Measurements from ENCODE around the gene ING5. TPM values are rescaled to one million over a fixed set of nuclear protein-coding genes. Genes with fewer than 3 reads are reported as not detected.

Gene ING5
- polyA plus RNA-seq, 1 experiment, result 27.0 TPM

DNA sequence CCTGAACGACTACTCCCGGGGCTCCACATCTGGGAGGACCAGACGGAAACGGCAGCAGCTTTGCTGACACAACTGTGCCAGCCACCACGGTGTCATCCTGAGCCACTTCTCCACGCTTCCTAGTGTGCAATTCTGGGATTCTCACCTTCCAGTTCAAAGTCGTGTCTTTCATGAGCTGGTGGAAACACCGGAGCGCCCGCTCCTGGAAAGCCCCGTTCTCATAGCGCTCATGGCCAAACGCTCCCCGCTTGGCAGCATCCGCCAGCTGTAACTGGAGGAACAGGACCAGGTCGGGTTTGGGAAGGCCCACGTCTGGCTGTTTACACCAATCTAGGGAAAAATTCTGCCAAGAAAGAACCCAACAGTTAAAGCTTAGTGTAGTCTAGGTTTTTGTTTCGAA is 23.5 kb upstream of the ING5 start:
- peaks cover 9% of the 10 kb centered on the region for H3K36me3 ChIP-seq (ENCODE audit: control insufficient read depth, insufficient read depth, low read length)
- POLR2A ChIA-PET, result interaction anchor here (0.7 kb wide), 1 partner anchor 8 kb away, joined by 3 read pairs; the partner anchor contains the start of gene DTYMK
- CTCF ChIA-PET, result interaction anchor here (1.1 to 1.4 kb wide), 2 partner anchors 9 to 197 kb away, joined by 3 to 5 read pairs; no protein-coding TSS in a partner anchor

DNA sequence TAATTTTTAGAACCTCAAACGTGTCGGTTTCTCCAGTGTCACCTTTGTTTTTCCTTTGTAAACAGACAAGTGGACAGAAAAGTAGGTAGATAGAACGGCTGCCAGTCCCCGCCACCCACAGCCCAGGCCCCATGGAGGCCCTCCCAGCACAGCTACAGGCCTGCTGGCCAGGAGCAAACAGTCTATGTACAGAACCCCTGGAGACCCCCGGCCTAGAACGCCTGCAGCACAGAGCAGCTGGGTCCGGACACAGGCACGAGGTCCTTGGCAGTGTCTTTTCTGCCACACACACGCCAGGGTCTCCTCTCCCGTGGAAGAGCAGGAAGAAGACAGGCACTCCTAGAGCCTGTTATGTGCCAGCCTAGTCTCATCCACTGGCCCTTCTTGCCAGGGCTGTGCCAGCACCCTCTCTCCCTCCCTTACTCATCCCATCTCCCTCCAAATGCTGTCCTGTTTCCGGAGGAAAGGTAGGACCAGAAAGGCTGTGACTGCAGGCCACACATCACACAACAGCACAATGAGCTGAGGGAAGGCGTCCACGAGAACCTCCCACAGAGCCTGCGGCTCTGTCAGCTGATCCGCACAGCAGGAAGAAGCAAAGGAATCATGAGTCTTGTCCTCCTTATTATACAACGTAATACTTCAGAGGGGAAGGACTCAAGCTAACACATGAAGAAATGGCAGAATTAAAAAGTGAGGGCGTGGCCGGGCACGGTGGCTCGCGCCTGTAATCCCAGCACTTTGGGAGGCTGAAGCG is 22.9 kb upstream of the ING5 start:
- CTCF ChIA-PET, result interaction anchor here (1.4 to 1.7 kb wide), 2 partner anchors 14 to 197 kb away, joined by 3 to 8 read pairs; no protein-coding TSS in a partner anchor
- TF ChIP-seq, protein P1, sequence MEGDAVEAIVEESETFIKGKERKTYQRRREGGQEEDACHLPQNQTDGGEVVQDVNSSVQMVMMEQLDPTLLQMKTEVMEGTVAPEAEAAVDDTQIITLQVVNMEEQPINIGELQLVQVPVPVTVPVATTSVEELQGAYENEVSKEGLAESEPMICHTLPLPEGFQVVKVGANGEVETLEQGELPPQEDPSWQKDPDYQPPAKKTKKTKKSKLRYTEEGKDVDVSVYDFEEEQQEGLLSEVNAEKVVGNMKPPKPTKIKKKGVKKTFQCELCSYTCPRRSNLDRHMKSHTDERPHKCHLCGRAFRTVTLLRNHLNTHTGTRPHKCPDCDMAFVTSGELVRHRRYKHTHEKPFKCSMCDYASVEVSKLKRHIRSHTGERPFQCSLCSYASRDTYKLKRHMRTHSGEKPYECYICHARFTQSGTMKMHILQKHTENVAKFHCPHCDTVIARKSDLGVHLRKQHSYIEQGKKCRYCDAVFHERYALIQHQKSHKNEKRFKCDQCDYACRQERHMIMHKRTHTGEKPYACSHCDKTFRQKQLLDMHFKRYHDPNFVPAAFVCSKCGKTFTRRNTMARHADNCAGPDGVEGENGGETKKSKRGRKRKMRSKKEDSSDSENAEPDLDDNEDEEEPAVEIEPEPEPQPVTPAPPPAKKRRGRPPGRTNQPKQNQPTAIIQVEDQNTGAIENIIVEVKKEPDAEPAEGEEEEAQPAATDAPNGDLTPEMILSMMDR (IDR thresholded peaks at IDR 0.05; ENCODE audit: insufficient read depth, low read depth, low read length), result no peak
- Histone ChIP-seq H3K27me3 (ENCODE audit: control insufficient read depth, insufficient read depth, low read length) (no peaks in the 10 kb centered on the region), H3K36me3 (ENCODE audit: control insufficient read depth, insufficient read depth, low read length) (peaks cover 9% of the 10 kb centered on the region), H3K4me3 (ENCODE audit: low read depth, low read length) (no peak overlapping the region)
- no peak for DNase-seq (ENCODE audit: low read depth)
- POLR2A ChIA-PET, result interaction anchor here (0.7 kb wide), 1 partner anchor 7 kb away, joined by 3 read pairs; the partner anchor contains the start of gene DTYMK

More for the DNA sequence above, 23.5 kb upstream of the ING5 start:
- no peak for DNase-seq (ENCODE audit: low read depth)
- H3K4me3 ChIP-seq (ENCODE audit: low read depth, low read length), result no peak overlapping the region
- TF ChIP-seq, protein P1 (IDR thresholded peaks at IDR 0.05; ENCODE audit: insufficient read depth, low read depth, low read length), result no peak
- no peaks in the 10 kb centered on the region for H3K27me3 ChIP-seq (ENCODE audit: control insufficient read depth, insufficient read depth, low read length)

DNA sequence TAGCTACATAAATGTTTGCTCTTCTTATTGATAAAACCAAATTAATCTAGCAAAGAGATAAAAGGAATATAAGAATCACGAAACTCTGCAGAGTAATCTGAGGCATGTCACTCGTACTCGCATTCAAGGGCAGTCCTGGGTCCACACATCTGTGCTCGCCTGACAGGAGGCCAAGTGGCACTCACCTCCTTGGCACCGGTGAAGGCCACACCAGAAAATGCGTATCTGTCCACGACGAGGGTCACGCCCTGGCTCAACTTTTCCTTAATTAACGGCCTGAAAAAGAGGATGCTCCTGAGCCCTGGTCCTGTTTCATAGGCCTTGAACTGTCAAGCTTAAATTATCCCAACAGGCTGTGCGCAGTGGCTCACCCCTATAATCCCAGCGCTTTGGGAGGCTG is 21.8 kb upstream of the ING5 start:
- CTCF ChIA-PET, result interaction anchor here (1.4 to 1.7 kb wide), 2 partner anchors 15 to 21 kb away, joined by 7 to 8 read pairs; no protein-coding TSS in a partner anchor

DNA sequence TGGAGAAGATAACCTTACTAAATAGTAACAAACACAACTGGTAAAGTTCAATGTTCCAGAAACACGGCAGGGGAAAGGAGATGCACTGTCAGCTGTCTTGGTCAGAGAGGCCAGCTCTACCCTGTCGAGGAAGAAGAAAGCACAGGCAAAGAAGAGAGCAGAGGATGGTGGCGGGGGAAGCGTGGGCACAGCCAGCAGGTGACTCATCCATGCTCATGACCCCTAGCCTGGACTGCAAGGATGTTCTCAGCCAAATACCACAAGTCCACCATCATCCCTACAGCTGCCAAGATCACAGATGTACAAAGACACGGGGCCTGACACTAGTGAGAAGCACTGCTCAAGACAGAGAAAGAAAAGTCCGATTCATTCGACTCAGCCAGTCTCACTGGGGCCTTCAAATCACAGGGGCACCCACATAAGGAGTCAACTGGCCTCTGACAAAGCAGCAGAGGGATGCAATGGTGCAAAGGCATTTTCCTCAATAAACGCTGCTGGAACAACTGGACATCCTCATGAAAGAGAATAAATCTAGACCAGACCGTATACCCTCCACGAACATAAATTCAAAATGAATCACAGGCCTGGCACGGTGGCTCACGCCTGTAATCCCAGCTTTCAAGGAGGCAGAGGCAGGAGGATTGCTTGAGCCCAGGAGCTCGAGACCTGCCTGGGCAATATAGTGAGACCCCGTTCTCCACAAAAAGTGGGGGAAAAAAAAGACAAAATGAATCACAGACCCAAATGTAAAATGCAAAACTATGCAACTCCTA is 20.8 kb upstream of the ING5 start:
- Histone ChIP-seq H3K27me3 (ENCODE audit: control insufficient read depth, insufficient read depth, low read length) (no peaks in the 10 kb centered on the region), H3K4me3 (ENCODE audit: low read depth, low read length) (no peak overlapping the region), H3K36me3 (ENCODE audit: control insufficient read depth, insufficient read depth, low read length) (peaks cover 6% of the 10 kb centered on the region)
- peak; percentile 88 for DNase-seq (ENCODE audit: low read depth)
- ChIA-PET POLR2A (no interaction called here), CTCF (interaction anchor here (1.4 to 1.7 kb wide), 2 partner anchors 16 to 22 kb away, joined by 7 to 8 read pairs; no protein-coding TSS in a partner anchor)
- TF ChIP-seq, protein P1 (IDR thresholded peaks at IDR 0.05; ENCODE audit: insufficient read depth, low read depth, low read length), result no peak

More for the DNA sequence above, 21.8 kb upstream of the ING5 start:
- POLR2A ChIA-PET, result no interaction called here
- TF ChIP-seq, protein P1 (IDR thresholded peaks at IDR 0.05; ENCODE audit: insufficient read depth, low read depth, low read length), result no peak
- H3K36me3 ChIP-seq (ENCODE audit: control insufficient read depth, insufficient read depth, low read length), result peaks cover 9% of the 10 kb centered on the region
- no peaks in the 10 kb centered on the region for H3K27me3 ChIP-seq (ENCODE audit: control insufficient read depth, insufficient read depth, low read length)
- no peak for DNase-seq (ENCODE audit: low read depth)
- no peak overlapping the region for H3K4me3 ChIP-seq (ENCODE audit: low read depth, low read length)

DNA sequence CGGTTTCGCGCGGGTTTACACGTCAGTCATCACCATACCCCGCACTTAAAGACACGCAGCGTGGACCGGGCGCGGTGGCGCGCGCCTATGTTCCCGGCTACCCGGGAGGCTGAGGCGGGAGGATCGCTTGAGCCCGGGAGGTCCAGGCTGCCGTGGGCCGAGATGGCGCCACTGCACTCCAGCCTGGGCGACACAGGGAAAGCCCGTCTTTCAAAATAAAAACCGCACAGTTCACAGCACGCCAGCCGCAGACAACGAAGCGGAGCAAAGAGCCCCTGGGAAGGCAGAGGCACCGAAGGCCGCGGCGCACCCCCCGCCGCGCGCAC is 15.6 kb upstream of the ING5 start:
- ChIA-PET POLR2A (interaction anchor here (0.6 kb wide), 1 partner anchor 8 kb away, joined by 3 read pairs; no protein-coding TSS in a partner anchor), CTCF (interaction anchor here (1.4 kb wide), 1 partner anchor 27 kb away, joined by 3 read pairs; no protein-coding TSS in a partner anchor)
- DNase-seq (ENCODE audit: low read depth), result no peak

More for the DNA sequence above, 15.6 kb upstream of the ING5 start:
- TF ChIP-seq, protein P1 (IDR thresholded peaks at IDR 0.05; ENCODE audit: insufficient read depth, low read depth, low read length), result no peak
- H3K27me3 ChIP-seq (ENCODE audit: control insufficient read depth, insufficient read depth, low read length), result no peaks in the 10 kb centered on the region
- peak overlapping the region; percentile 70 for H3K4me3 ChIP-seq (ENCODE audit: low read depth, low read length)
- peaks cover 8% of the 10 kb centered on the region for H3K36me3 ChIP-seq (ENCODE audit: control insufficient read depth, insufficient read depth, low read length)

Measured in BJ (cell line).